ENCODE data around the gene FKBP7.
A peak's percentile ranks its signal among the peaks of the same experiment; 100 is the strongest.
"Not testable (repeated sequence)": the region's sequence is repeated elsewhere in the genome, so short reads cannot be mapped to it uniquely, and the experiment has no call there.

FKBP7 gene

DNA sequence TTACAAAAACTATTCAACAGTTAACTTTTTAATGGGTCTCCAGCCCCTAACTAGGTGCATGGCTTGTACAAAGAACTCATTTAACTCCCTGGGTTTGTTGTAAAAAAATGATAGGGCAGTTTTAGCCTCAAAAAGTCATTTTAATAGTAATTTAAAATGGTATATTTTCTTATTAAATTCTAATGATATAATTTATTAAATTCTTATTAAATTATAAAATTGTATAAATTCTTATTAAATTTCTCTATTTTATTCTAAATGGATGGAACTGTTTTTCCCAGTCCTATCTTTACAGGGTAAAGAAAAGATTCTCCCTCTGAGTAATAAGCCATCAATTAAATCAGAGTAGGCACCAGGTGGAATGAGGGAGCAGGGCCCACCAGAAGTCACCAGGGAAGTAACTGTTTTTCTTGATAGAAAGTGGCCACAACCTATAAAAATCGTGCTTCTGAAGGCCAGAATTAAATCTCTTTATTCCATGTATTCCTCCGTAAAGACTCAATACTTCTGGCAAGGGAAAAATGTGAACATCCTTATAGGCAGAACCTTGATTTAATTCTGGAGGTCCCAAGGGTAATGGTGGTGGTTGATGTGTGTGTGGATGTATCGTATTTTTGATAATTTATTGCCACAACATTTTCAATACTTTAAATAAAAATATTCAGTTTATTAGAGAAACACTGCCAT lies 814 bp downstream of the FKBP7 start:
- Histone ChIP-seq H3K4me3 (ENCODE audit: insufficient read depth, low read depth, low read length) (peak overlapping the region; percentile 81), H3K27ac (ENCODE audit: insufficient read depth, low read depth, low read length, poor library complexity, severe bottlenecking) (no peak overlapping the region), H3K36me3 (ENCODE audit: control insufficient read depth, insufficient read depth, low read length) (no peaks in the 10 kb centered on the region), H3K9me3 (ENCODE audit: control insufficient read depth, low read length) (no peaks in the 10 kb centered on the region), H3K4me1 (ENCODE audit: control insufficient read depth, insufficient read depth, low read length) (peaks cover 17% of the 10 kb centered on the region), H3K27me3 (ENCODE audit: control insufficient read depth, insufficient read depth, low read length, poor library complexity, severe bottlenecking) (peaks cover 8% of the 10 kb centered on the region)
- WGBS, 2 experiments: 63 to 68% methylated on average over 2 of the region's 3 CpGs

DNA sequence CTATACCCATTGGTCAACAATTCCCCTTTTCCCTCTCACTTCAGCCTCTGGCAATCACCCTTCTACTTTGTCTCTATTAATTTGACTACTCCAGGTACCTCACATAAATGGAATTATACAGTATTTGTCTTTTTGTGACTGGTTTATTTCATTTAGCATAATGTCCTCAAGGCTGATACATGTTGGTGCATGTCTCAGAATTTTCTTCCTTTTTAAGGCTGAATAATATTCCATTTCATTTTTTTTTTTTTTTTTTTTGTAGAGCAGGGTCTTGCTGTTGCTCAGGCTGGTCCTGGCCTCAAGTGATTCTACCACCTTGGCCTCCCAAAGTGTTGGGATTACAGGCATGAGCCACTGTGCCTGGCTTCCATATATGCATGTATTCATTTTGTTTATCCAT lies 1.9 kb downstream of the FKBP7 start:
- Histone ChIP-seq H3K9me3 (ENCODE audit: control insufficient read depth, low read length) (no peaks in the 10 kb centered on the region), H3K27ac (ENCODE audit: insufficient read depth, low read depth, low read length, poor library complexity, severe bottlenecking) (no peak overlapping the region), H3K36me3 (ENCODE audit: control insufficient read depth, insufficient read depth, low read length) (no peaks in the 10 kb centered on the region), H3K4me1 (ENCODE audit: control insufficient read depth, insufficient read depth, low read length) (peaks cover 8% of the 10 kb centered on the region), H3K27me3 (ENCODE audit: control insufficient read depth, insufficient read depth, low read length, poor library complexity, severe bottlenecking) (peaks cover 8% of the 10 kb centered on the region), H3K4me3 (ENCODE audit: insufficient read depth, low read depth, low read length) (no peak overlapping the region)

GRCh38 chr2:178474560-178474959 lies 3.8 kb downstream of the FKBP7 start:
- Histone ChIP-seq H3K27ac (ENCODE audit: insufficient read depth, low read depth, low read length, poor library complexity, severe bottlenecking) (no peak overlapping the region), H3K9me3 (ENCODE audit: control insufficient read depth, low read length) (no peaks in the 10 kb centered on the region), H3K27me3 (ENCODE audit: control insufficient read depth, insufficient read depth, low read length, poor library complexity, severe bottlenecking) (peaks cover 7% of the 10 kb centered on the region), H3K36me3 (ENCODE audit: control insufficient read depth, insufficient read depth, low read length) (no peaks in the 10 kb centered on the region), H3K4me1 (ENCODE audit: control insufficient read depth, insufficient read depth, low read length) (peaks cover 4% of the 10 kb centered on the region), H3K4me3 (ENCODE audit: insufficient read depth, low read depth, low read length) (no peak overlapping the region)
- WGBS, 2 experiments: 92 to 95% methylated on average over 5 of the region's 5 CpGs

DNA sequence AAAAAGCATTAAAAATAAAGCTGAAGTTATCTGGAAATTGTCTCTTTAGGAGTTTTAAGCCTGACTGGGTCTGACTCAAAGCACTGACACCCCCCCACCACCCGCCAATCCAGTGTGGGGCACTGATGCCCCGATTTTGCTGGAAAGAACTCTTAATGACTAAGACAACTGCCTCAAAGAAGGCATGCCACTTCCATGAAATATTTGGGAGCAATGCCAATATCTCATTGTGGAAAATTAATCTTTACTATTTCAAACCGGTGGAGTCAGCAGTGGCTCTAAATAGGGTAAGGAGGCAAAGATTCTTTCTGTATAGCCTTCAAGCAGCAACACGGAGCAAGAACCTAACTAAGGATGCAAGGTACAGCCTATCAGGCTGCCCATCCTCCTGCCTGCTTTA lies 4.5 kb downstream of the FKBP7 start:
- Histone ChIP-seq H3K9me3 (ENCODE audit: control insufficient read depth, low read length) (no peaks in the 10 kb centered on the region), H3K27me3 (ENCODE audit: control insufficient read depth, insufficient read depth, low read length, poor library complexity, severe bottlenecking) (peaks cover under 1% of the 10 kb centered on the region), H3K27ac (ENCODE audit: insufficient read depth, low read depth, low read length, poor library complexity, severe bottlenecking) (no peak overlapping the region), H3K36me3 (ENCODE audit: control insufficient read depth, insufficient read depth, low read length) (no peaks in the 10 kb centered on the region), H3K4me3 (ENCODE audit: insufficient read depth, low read depth, low read length) (no peak overlapping the region), H3K4me1 (ENCODE audit: control insufficient read depth, insufficient read depth, low read length) (peaks cover 4% of the 10 kb centered on the region)
- WGBS, 2 experiments: 92 to 94% methylated on average over 4 of the region's 4 CpGs

- Histone ChIP-seq H3K9me3 (ENCODE audit: control insufficient read depth, low read length) (no peaks in the 10 kb centered on the region), H3K27me3 (ENCODE audit: control insufficient read depth, insufficient read depth, low read length, poor library complexity, severe bottlenecking) (no peaks in the 10 kb centered on the region), H3K36me3 (ENCODE audit: control insufficient read depth, insufficient read depth, low read length) (no peaks in the 10 kb centered on the region), H3K27ac (ENCODE audit: insufficient read depth, low read depth, low read length, poor library complexity, severe bottlenecking) (no peak overlapping the region), H3K4me1 (ENCODE audit: control insufficient read depth, insufficient read depth, low read length) (peaks cover 4% of the 10 kb centered on the region), H3K4me3 (ENCODE audit: insufficient read depth, low read depth, low read length) (no peak overlapping the region)
- 89 to 95% methylated on average over 2 of the region's 2 CpGs for WGBS, 2 experiments
These were observed 5.0 kb downstream of the FKBP7 start for GRCh38 chr2:178473373-178473772.

- H3K36me3 ChIP-seq (ENCODE audit: control insufficient read depth, insufficient read depth, low read length); H3K4me1 ChIP-seq (ENCODE audit: control insufficient read depth, insufficient read depth, low read length); H3K27ac ChIP-seq (ENCODE audit: insufficient read depth, low read depth, low read length, poor library complexity, severe bottlenecking); H3K4me3 ChIP-seq (ENCODE audit: insufficient read depth, low read depth, low read length); H3K27me3 ChIP-seq (ENCODE audit: control insufficient read depth, insufficient read depth, low read length, poor library complexity, severe bottlenecking); H3K9me3 ChIP-seq (ENCODE audit: control insufficient read depth, low read length): not testable (repeated sequence)
- WGBS, 2 experiments: 89 to 94% methylated on average over 4 to 5 of the region's 5 CpGs
These were observed 7.1 kb downstream of the FKBP7 start for GRCh38 chr2:178471313-178471712.

DNA sequence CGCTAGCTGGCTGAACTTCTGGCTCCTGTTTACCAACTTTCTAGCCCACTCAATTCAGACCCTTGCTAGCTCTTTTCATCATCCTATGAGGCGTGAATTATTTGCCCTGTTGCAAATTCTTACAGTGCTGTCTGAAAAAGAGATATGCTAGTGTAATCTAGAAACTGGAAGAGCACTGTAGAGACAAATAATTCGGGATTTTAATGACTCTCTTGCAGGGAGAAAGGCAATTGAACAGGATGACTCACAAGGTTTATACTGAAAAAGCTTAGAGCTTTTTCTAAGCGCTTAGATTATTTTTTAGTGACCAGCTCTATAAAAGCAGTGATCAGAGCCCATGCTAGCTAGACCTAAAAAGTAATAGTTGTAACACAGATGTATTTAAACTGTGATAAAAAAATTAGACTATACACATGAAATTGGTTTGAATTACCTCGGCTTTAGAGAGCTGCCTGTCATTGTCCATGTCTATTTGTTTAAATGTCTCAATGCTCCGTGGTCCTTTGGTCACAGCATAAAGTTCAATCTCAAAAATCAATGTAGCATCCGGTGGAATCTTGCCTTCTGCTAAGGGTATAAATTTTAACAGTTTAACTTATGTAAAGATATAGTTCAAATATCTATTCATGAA lies 9.1 kb downstream of the FKBP7 start:
- H3K36me3 ChIP-seq (ENCODE audit: control insufficient read depth, insufficient read depth, low read length): peaks cover 9% of the 10 kb centered on the region
- no peak overlapping the region for H3K27ac ChIP-seq (ENCODE audit: insufficient read depth, low read depth, low read length, poor library complexity, severe bottlenecking)
- 93 to 96% methylated on average over 6 to 7 of the region's 7 CpGs for WGBS, 2 experiments
- no peaks in the 10 kb centered on the region for H3K27me3 ChIP-seq (ENCODE audit: control insufficient read depth, insufficient read depth, low read length, poor library complexity, severe bottlenecking)
- H3K9me3 ChIP-seq (ENCODE audit: control insufficient read depth, low read length): no peaks in the 10 kb centered on the region
- no peak overlapping the region for H3K4me3 ChIP-seq (ENCODE audit: insufficient read depth, low read depth, low read length)
- H3K4me1 ChIP-seq (ENCODE audit: control insufficient read depth, insufficient read depth, low read length): no peaks in the 10 kb centered on the region

DNA sequence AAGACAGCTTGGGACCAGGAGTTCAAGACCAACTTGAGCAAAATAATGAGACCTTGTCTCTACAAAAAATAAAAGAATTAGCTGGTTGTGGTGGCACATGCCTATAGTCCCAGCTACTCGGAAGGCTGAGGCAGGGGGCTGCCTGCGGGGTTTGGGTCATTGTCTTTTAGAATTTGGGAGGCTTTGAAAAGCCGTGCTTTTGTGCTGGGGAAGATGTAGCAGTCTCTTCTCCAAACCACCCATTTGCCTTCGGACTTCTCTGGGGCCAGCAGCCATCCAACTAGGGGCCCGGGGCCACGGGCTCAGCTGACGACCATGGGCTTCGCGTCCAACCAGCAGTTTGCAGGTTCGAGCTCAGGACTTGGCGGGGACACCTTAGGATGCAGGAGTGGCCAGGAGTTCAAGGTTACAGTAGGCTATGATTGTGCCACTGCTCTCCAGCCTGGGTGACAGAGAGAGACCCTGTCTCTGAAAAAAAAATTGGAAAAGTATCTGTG lies 21.0 kb downstream of the FKBP7 start:
- Histone ChIP-seq H3K27ac (ENCODE audit: insufficient read depth, low read depth, low read length, poor library complexity, severe bottlenecking) (no peak overlapping the region), H3K36me3 (ENCODE audit: control insufficient read depth, insufficient read depth, low read length) (no peaks in the 10 kb centered on the region), H3K27me3 (ENCODE audit: control insufficient read depth, insufficient read depth, low read length, poor library complexity, severe bottlenecking) (no peaks in the 10 kb centered on the region), H3K9me3 (ENCODE audit: control insufficient read depth, low read length) (no peaks in the 10 kb centered on the region), H3K4me1 (ENCODE audit: control insufficient read depth, insufficient read depth, low read length) (no peaks in the 10 kb centered on the region), H3K4me3 (ENCODE audit: insufficient read depth, low read depth, low read length) (no peak overlapping the region)
- WGBS, 2 experiments: 72 to 76% methylated on average over 11 of the region's 11 CpGs

GRCh38 chr2:178455947-178456346 lies 22.5 kb downstream of the FKBP7 start:
- Histone ChIP-seq H3K4me1 (ENCODE audit: control insufficient read depth, insufficient read depth, low read length) (no peaks in the 10 kb centered on the region), H3K9me3 (ENCODE audit: control insufficient read depth, low read length) (no peaks in the 10 kb centered on the region), H3K4me3 (ENCODE audit: insufficient read depth, low read depth, low read length) (no peak overlapping the region), H3K27me3 (ENCODE audit: control insufficient read depth, insufficient read depth, low read length, poor library complexity, severe bottlenecking) (no peaks in the 10 kb centered on the region), H3K36me3 (ENCODE audit: control insufficient read depth, insufficient read depth, low read length) (no peaks in the 10 kb centered on the region), H3K27ac (ENCODE audit: insufficient read depth, low read depth, low read length, poor library complexity, severe bottlenecking) (no peak overlapping the region)
- 94 to 95% methylated on average over 5 of the region's 5 CpGs for WGBS, 2 experiments

DNA sequence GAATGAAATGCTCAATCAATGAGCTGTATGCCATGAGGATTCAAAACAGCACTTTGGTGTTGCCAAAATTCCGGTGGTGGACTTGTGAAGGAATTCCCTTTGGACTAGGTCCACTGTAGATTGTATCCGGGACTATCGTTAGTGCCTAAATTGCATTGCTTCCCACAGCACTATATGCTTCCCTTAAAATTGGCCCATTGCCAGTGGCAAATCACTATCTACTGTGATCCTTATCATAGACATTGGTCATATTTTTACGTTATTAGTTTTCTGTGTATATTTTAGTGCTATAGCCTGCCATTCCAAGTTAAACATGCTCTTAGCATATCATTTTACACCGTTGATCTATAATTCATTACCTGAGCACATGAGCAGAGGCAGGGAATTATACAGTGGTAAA lies 25.5 kb downstream of the FKBP7 start:
- Histone ChIP-seq H3K36me3 (ENCODE audit: control insufficient read depth, insufficient read depth, low read length) (peaks cover 8% of the 10 kb centered on the region), H3K27me3 (ENCODE audit: control insufficient read depth, insufficient read depth, low read length, poor library complexity, severe bottlenecking) (no peaks in the 10 kb centered on the region), H3K9me3 (ENCODE audit: control insufficient read depth, low read length) (no peaks in the 10 kb centered on the region), H3K4me1 (ENCODE audit: control insufficient read depth, insufficient read depth, low read length) (peaks cover 15% of the 10 kb centered on the region), H3K27ac (ENCODE audit: insufficient read depth, low read depth, low read length, poor library complexity, severe bottlenecking) (no peak overlapping the region), H3K4me3 (ENCODE audit: insufficient read depth, low read depth, low read length) (no peak overlapping the region)
- WGBS, 2 experiments: 93 to 99% methylated on average over 3 to 5 of the region's 5 CpGs

All from ectodermal cell (in vitro differentiated cells).